Naive thymus-derived CD4-positive, alpha-beta T cell (primary cell): ENCODE data around the gene HTT. TPM values are rescaled to one million over a fixed set of nuclear protein-coding genes. Genes with fewer than 3 reads are reported as not detected.
A peak's percentile ranks its signal among the peaks of the same experiment; 100 is the strongest.

Experiments used
- ATAC-seq: fragments of 150-1000 bp; cut with Tn5 transposase; 2 replicates; pipeline ENCODE4 v1.10.0; 2021; ENCODE audit warnings: mild to moderate bottlenecking, moderate library complexity
- CTCF ChIA-PET: fragments of 350-600 bp; sonication (Branson Sonifier 250); formaldehyde crosslinking; loops from one replicate; lab custom pipeline; 2021; ENCODE audit warnings: antibody characterized with exemption; lab: Charles Lee
- POLR2A ChIA-PET: fragments of 350-600 bp; sonication (Branson Sonifier 250); formaldehyde crosslinking; loops from one replicate; lab custom pipeline; 2021; ENCODE audit warnings: antibody characterized with exemption, inconsistent platforms; lab: Charles Lee
- DNase-seq, 9 donors: peaks; one replicate each; pipeline versions ENCODE4 v3.0.0 to v3.0.0-alpha.2; 2020 to 2022; ENCODE audit warnings: mixed read lengths in 1 of 9
- H3K27ac ChIP-seq: one replicate; pipeline ENCODE4 v1.7.0; 2013; ENCODE audit warnings: mild to moderate bottlenecking, low read depth, low read length, moderate library complexity
- H3K27me3 ChIP-seq, 2 donors: one replicate each; pipeline ENCODE4 v1.7.0; 2013; ENCODE audit warnings: low read length in 2 of 2, mild to moderate bottlenecking in 2 of 2, moderate library complexity in 2 of 2; ENCODE audit not compliant: control insufficient read depth in 2 of 2, insufficient read depth in 2 of 2
- H3K36me3 ChIP-seq, 3 experiments: 1 replicate in 2 of 3; 2 replicates in 1 of 3; pipeline ENCODE4 v1.7.0; 2013; ENCODE audit warnings: low read length in 3 of 3, mild to moderate bottlenecking in 3 of 3, moderate library complexity in 1 of 3; ENCODE audit not compliant: insufficient read depth in 3 of 3, control insufficient read depth in 2 of 3
- H3K4me1 ChIP-seq, 2 donors: one replicate each; pipeline ENCODE4 v1.7.0; 2013; ENCODE audit warnings: low read length in 2 of 2, mild to moderate bottlenecking in 2 of 2, moderate library complexity in 1 of 2; ENCODE audit not compliant: control insufficient read depth in 2 of 2, insufficient read depth in 2 of 2
- H3K4me3 ChIP-seq: 2 replicates; pipeline ENCODE4 v1.7.0; 2013; ENCODE audit warnings: mild to moderate bottlenecking, low read length
- H3K9me3 ChIP-seq, 3 experiments: 1 replicate in 2 of 3; 2 replicates in 1 of 3; pipeline ENCODE4 v1.7.0; 2013; ENCODE audit warnings: low read length in 3 of 3; ENCODE audit not compliant: control insufficient read depth in 2 of 3
- H3K27ac Mint-ChIP-seq, 9 donors: one replicate each; pipeline ENCODE4 v1.8.0; 2020 to 2022; ENCODE audit warnings: mixed read lengths in 9 of 9, mild to moderate bottlenecking in 8 of 9, moderate library complexity in 5 of 9, inconsistent platforms in 2 of 9
- H3K27me3 Mint-ChIP-seq, 5 donors: one replicate each; pipeline ENCODE4 v1.8.0; 2021 to 2022; ENCODE audit warnings: mixed read lengths in 5 of 5, mild to moderate bottlenecking in 1 of 5
- H3K36me3 Mint-ChIP-seq, 5 donors: one replicate each; pipeline ENCODE4 v1.8.0; 2020 to 2022; ENCODE audit warnings: mixed read lengths in 5 of 5, mild to moderate bottlenecking in 3 of 5, inconsistent platforms in 1 of 5
- H3K4me1 Mint-ChIP-seq, 7 donors: one replicate each; pipeline ENCODE4 v1.8.0; 2020 to 2022; ENCODE audit warnings: mixed read lengths in 7 of 7, mild to moderate bottlenecking in 3 of 7, inconsistent platforms in 1 of 7
- H3K4me3 Mint-ChIP-seq, 10 donors: one replicate each; pipeline ENCODE4 v1.8.0; 2020 to 2022; ENCODE audit warnings: mild to moderate bottlenecking in 10 of 10, mixed read lengths in 10 of 10, moderate library complexity in 6 of 10, inconsistent platforms in 2 of 10
- H3K9me3 Mint-ChIP-seq, 11 donors: one replicate each; pipeline ENCODE4 v1.8.0; 2020 to 2022; ENCODE audit warnings: mixed read lengths in 11 of 11, mild to moderate bottlenecking in 4 of 11, inconsistent platforms in 1 of 11, moderate library complexity in 1 of 11
- intact Hi-C, 2 donors: fragments of 100-400 bp; cut with micrococcal nuclease; formaldehyde crosslinking; loops; one replicate each; pipeline ENCODE4 v1.15.1; 2023
- polyA plus RNA-seq, 2 donors: library from polyadenylated mRNA; unstranded; fragments of 300-500 nt; fragmentation: Illumina TruSeq; gene quantifications; one replicate each; pipeline ENCODE4 v1.2.3, GENCODE V29; 2021
- total RNA-seq, 6 experiments: library from RNA in 5 of 6; stranded (reverse) in 5 of 6; gene quantifications; 1 replicate in 5 of 6; 2 replicates in 1 of 6; pipeline ENCODE4 v1.2.3 and lab custom pipeline; 2021 to 2026

The HTT gene
- total and polyA plus RNA-seq, 7 experiments from 2014 or later: 2.4 to 115 (median 71.6) TPM

GRCh38 chr4:3176367-3177229 is 102.1 kb downstream of the HTT start:
- intact Hi-C loops: no loop called here
- H3K27ac ChIP-seq: no peak overlapping the region

GRCh38 chr4:3177426-3177825 is 102.9 kb downstream of the HTT start:
- ChIA-PET CTCF (no interaction called here), POLR2A (no interaction called here)
- Mint-ChIP-seq H3K36me3 (peaks cover 19 to 58% (median 26%) of the 10 kb centered on the region in 5 donors), H3K27me3 (no peaks in the 10 kb centered on the region), H3K27ac (no peak overlapping the region), H3K9me3 (peaks cover 0 to 3% (median 0%) of the 10 kb centered on the region in 11 donors), H3K4me3 (no peak overlapping the region), H3K4me1 (peaks cover 0 to 10% (median 0%) of the 10 kb centered on the region in 7 donors)
- no peak overlapping the region for H3K27ac ChIP-seq
- H3K9me3 ChIP-seq: no peaks in the 10 kb centered on the region
- no peaks in the 10 kb centered on the region for H3K4me1 ChIP-seq
- no peak for ATAC-seq
- peaks cover 14 to 83% (median 19%) of the 10 kb centered on the region in 3 experiments for H3K36me3 ChIP-seq
- no peak for DNase-seq
- intact Hi-C loops: no loop called here
- H3K27me3 ChIP-seq: no peaks in the 10 kb centered on the region
- H3K4me3 ChIP-seq: no peak overlapping the region

More at GRCh38 chr4:3176367-3177229, 102.1 kb downstream of the HTT start:
- H3K27me3 ChIP-seq: no peaks in the 10 kb centered on the region
- DNase-seq (no peak), ATAC-seq (no peak)
- H3K27ac Mint-ChIP-seq: no peak overlapping the region
- no peak overlapping the region for H3K4me3 ChIP-seq
- H3K27me3 Mint-ChIP-seq: no peaks in the 10 kb centered on the region
- peaks cover 10 to 83% (median 19%) of the 10 kb centered on the region in 3 experiments for H3K36me3 ChIP-seq
- H3K9me3 ChIP-seq: no peaks in the 10 kb centered on the region
- no peaks in the 10 kb centered on the region for H3K4me1 ChIP-seq
- H3K36me3 Mint-ChIP-seq: peaks cover 19 to 59% (median 30%) of the 10 kb centered on the region in 5 donors
- POLR2A ChIA-PET: no interaction called here
- peaks cover 0 to 3% (median 0%) of the 10 kb centered on the region in 11 donors for H3K9me3 Mint-ChIP-seq
- CTCF ChIA-PET: no interaction called here
- peaks cover 0 to 10% (median 0%) of the 10 kb centered on the region in 7 donors for H3K4me1 Mint-ChIP-seq
- H3K4me3 Mint-ChIP-seq: no peak overlapping the region

- Mint-ChIP-seq H3K27me3 (no peaks in the 10 kb centered on the region), H3K9me3 (peaks cover 0 to 3% (median 0%) of the 10 kb centered on the region in 11 donors), H3K27ac (no peak overlapping the region), H3K4me3 (no peak overlapping the region), H3K4me1 (peaks cover 0 to 10% (median 0%) of the 10 kb centered on the region in 7 donors), H3K36me3 (peaks cover 16 to 58% (median 26%) of the 10 kb centered on the region in 5 donors)
- no peak for ATAC-seq
- intact Hi-C loops: no loop called here
- POLR2A ChIA-PET: no interaction called here
- Histone ChIP-seq H3K27me3 (no peaks in the 10 kb centered on the region), H3K4me1 (no peaks in the 10 kb centered on the region), H3K27ac (no peak overlapping the region), H3K4me3 (no peak overlapping the region), H3K9me3 (no peaks in the 10 kb centered on the region), H3K36me3 (peaks cover 16 to 83% (median 19%) of the 10 kb centered on the region in 3 experiments)
- CTCF ChIA-PET: no interaction called here
- no peak for DNase-seq
Measured at GRCh38 chr4:3177905-3178304, 103.4 kb downstream of the HTT start.

GRCh38 chr4:3178351-3178750 is 103.9 kb downstream of the HTT start:
- ATAC-seq (no peak), DNase-seq (no peak)
- Mint-ChIP-seq H3K27me3 (no peaks in the 10 kb centered on the region), H3K4me1 (peaks cover 0 to 10% (median 0%) of the 10 kb centered on the region in 7 donors), H3K4me3 (no peak overlapping the region), H3K36me3 (peaks cover 12 to 54% (median 26%) of the 10 kb centered on the region in 5 donors), H3K27ac (peak overlapping the region in 1 of 9 donors; percentile 21), H3K9me3 (peaks cover 0 to 3% (median 0%) of the 10 kb centered on the region in 11 donors)
- Histone ChIP-seq H3K27ac (no peak overlapping the region), H3K9me3 (no peaks in the 10 kb centered on the region), H3K4me3 (no peak overlapping the region), H3K27me3 (no peaks in the 10 kb centered on the region), H3K4me1 (no peaks in the 10 kb centered on the region), H3K36me3 (peaks cover 16 to 83% (median 19%) of the 10 kb centered on the region in 3 experiments)
- ChIA-PET POLR2A (no interaction called here), CTCF (no interaction called here)
- intact Hi-C loops: no loop called here

GRCh38 chr4:3179126-3179706 is 104.7 kb downstream of the HTT start:
- H3K27me3 ChIP-seq: no peaks in the 10 kb centered on the region
- Mint-ChIP-seq H3K27me3 (no peaks in the 10 kb centered on the region), H3K36me3 (peaks cover 17 to 61% (median 34%) of the 10 kb centered on the region in 5 donors), H3K4me1 (peaks cover 0 to 8% (median 0%) of the 10 kb centered on the region in 7 donors), H3K27ac (peak overlapping the region in 1 of 9 donors; percentile 48), H3K9me3 (peaks cover 0 to 3% (median 0%) of the 10 kb centered on the region in 11 donors), H3K4me3 (peak overlapping the region in 1 of 10 donors; percentile 71)
- no peak for DNase-seq
- ATAC-seq: no peak
- H3K36me3 ChIP-seq: peaks cover 16 to 86% (median 19%) of the 10 kb centered on the region in 3 experiments
- H3K27ac ChIP-seq: no peak overlapping the region
- no peaks in the 10 kb centered on the region for H3K9me3 ChIP-seq
- H3K4me3 ChIP-seq: no peak overlapping the region
- ChIA-PET CTCF (no interaction called here), POLR2A (no interaction called here)
- intact Hi-C loops: no loop called here
- no peaks in the 10 kb centered on the region for H3K4me1 ChIP-seq

- POLR2A ChIA-PET: no interaction called here
Measured at GRCh38 chr4:3183008-3183407, 108.5 kb downstream of the HTT start.

More at GRCh38 chr4:3183008-3183407, 108.5 kb downstream of the HTT start:
- Histone ChIP-seq H3K9me3 (no peaks in the 10 kb centered on the region), H3K27me3 (no peaks in the 10 kb centered on the region), H3K4me3 (no peak overlapping the region), H3K4me1 (no peaks in the 10 kb centered on the region), H3K27ac (no peak overlapping the region), H3K36me3 (peaks cover 12 to 92% (median 22%) of the 10 kb centered on the region in 3 experiments)
- CTCF ChIA-PET: no interaction called here
- H3K27me3 Mint-ChIP-seq: no peaks in the 10 kb centered on the region
- no peak overlapping the region for H3K4me3 Mint-ChIP-seq
- DNase-seq (no peak), ATAC-seq (no peak)
- H3K4me1 Mint-ChIP-seq: peaks cover 0 to 11% (median 0%) of the 10 kb centered on the region in 7 donors
- intact Hi-C loops: no loop called here
- H3K36me3 Mint-ChIP-seq: peaks cover 12 to 74% (median 54%) of the 10 kb centered on the region in 5 donors
- peaks cover 0 to 3% (median 0%) of the 10 kb centered on the region in 11 donors for H3K9me3 Mint-ChIP-seq
- H3K27ac Mint-ChIP-seq: no peak overlapping the region
